ENCODE measurements around the gene CHST6.

The CHST6 gene

GRCh38 chr16:75423723-75424104 lies 71.5 kb downstream of the CHST6 start:
- TF ChIP-seq CTCF (IDR thresholded peaks at IDR 0.05) = no peak
- H3K4me3 ChIP-seq (ENCODE audit: low read depth, low read length) = no peak overlapping the region

More at GRCh38 chr16:75423723-75424104, 71.5 kb downstream of the CHST6 start:
- Histone ChIP-seq H3K27ac (no peak overlapping the region), H3K9ac (no peak overlapping the region), H3K27me3 (ENCODE audit: control insufficient read depth, insufficient read depth, low read length) (no peaks in the 10 kb centered on the region), H3K4me1 (peaks cover 9% of the 10 kb centered on the region), H3K4me2 (ENCODE audit: low read length) (no peak overlapping the region), H3K79me2 (peaks cover 24% of the 10 kb centered on the region), H3K9me3 (ENCODE audit: control insufficient read depth, low read length) (no peaks in the 10 kb centered on the region), H2AFZ (no peak overlapping the region), H3K36me3 (ENCODE audit: control insufficient read depth, insufficient read depth, low read length) (no peaks in the 10 kb centered on the region)
